Measurements from ENCODE around the gene FAM20C. TPM values are rescaled to one million over a fixed set of nuclear protein-coding genes. Genes with fewer than 3 reads are reported as not detected.

Gene FAM20C
- total RNA-seq, 1 donor from 2014 or later = 58.8 TPM

DNA sequence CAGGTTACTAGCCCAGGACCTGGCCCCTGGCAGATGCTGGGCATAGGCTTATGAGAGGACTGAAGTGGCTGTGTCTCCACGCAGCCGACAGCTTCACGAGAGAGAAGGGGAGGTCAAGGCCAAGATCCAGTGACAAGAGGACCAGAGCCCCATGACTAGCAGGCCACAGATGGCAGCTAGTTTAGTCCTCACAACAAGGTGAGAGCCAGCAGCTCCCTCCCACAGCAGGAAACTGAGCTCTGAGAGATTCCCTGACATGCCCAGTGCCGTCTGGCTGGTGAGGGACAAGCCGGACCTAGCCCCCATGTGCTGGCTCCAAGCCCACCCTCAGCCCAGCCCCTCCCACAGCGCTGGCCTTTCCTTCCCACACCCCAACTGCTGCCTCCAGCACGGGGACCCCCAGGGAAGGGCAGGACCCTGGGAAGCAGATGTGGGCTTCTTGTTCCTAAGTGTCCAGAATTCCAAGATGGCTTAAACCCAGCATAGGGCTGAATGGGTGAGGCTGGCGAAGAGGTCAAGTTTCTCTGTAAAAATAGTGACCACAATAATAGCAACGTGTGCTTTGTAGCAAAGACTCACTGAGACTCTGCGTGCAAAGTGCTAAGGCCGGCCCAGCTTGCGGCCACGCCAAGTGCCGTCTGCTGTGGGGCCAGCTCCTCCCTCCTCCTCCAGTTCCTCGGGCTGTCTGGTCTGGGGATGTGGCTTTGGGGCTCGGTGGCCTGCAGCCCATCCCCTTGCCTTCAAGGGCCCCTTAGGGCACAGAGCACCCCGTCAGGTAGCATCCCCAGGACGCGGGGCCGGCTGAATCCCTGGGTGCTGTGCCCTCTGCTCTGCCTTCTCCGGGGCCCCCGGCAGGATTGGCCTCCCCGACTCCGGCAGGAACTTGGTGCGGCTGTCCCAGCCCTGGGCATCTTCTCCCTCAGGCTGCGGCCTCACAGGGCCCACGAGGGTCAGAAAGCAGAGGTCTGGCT is 7.8 kb upstream of the FAM20C start:
- Histone ChIP-seq H3K36me3 (no peaks in the 10 kb centered on the region), H3K4me1 (no peaks in the 10 kb centered on the region), H3K27ac (no peak overlapping the region), H3K4me3 (no peak overlapping the region), H3K9me3 (no peaks in the 10 kb centered on the region), H3K27me3 (no peaks in the 10 kb centered on the region)
- DNase-seq (no peak), ATAC-seq (no peak)
- intact Hi-C loops (cut with DNase I) = no loop called here
- TF ChIP-seq, protein P1, sequence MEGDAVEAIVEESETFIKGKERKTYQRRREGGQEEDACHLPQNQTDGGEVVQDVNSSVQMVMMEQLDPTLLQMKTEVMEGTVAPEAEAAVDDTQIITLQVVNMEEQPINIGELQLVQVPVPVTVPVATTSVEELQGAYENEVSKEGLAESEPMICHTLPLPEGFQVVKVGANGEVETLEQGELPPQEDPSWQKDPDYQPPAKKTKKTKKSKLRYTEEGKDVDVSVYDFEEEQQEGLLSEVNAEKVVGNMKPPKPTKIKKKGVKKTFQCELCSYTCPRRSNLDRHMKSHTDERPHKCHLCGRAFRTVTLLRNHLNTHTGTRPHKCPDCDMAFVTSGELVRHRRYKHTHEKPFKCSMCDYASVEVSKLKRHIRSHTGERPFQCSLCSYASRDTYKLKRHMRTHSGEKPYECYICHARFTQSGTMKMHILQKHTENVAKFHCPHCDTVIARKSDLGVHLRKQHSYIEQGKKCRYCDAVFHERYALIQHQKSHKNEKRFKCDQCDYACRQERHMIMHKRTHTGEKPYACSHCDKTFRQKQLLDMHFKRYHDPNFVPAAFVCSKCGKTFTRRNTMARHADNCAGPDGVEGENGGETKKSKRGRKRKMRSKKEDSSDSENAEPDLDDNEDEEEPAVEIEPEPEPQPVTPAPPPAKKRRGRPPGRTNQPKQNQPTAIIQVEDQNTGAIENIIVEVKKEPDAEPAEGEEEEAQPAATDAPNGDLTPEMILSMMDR (IDR thresholded peaks at IDR 0.05) = no peak

DNA sequence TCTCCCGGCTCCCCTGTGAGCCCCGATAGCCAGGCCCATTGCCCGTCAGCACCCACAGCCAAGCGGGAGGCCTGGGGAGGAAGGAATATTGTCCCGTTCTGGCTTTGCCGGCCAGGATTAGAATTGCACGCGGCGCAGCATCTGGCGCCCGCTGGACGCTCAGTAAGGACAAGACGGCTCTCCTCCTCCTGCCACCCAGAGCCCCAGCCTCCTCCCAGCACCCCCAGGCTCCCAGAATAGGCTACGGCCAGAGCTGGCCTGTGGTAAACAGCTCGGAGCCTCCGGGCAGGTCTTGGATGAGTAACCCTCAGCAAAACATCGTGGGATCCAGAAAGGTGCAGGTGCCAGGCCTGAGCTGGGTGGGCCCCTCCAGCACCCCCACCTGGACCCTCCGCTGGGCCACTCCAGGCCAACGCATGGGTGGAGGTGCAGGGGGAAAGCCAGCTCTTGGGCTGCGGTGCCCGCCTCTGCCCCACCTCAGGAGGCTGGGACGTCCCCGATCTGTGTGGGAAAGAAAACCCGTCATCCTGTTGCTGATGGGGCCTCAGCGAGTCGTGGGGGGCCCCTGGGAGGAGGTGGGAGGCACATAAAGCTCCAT is 5.8 kb upstream of the FAM20C start:
- Histone ChIP-seq H3K27me3 (no peaks in the 10 kb centered on the region), H3K4me3 (no peak overlapping the region), H3K36me3 (no peaks in the 10 kb centered on the region), H3K27ac (no peak overlapping the region), H3K4me1 (peaks cover 9% of the 10 kb centered on the region), H3K9me3 (no peaks in the 10 kb centered on the region)
- TF ChIP-seq, protein P1 (IDR thresholded peaks at IDR 0.05) = no peak
- intact Hi-C loops (cut with DNase I) = no loop called here
- ATAC-seq (no peak), DNase-seq (no peak)

DNA sequence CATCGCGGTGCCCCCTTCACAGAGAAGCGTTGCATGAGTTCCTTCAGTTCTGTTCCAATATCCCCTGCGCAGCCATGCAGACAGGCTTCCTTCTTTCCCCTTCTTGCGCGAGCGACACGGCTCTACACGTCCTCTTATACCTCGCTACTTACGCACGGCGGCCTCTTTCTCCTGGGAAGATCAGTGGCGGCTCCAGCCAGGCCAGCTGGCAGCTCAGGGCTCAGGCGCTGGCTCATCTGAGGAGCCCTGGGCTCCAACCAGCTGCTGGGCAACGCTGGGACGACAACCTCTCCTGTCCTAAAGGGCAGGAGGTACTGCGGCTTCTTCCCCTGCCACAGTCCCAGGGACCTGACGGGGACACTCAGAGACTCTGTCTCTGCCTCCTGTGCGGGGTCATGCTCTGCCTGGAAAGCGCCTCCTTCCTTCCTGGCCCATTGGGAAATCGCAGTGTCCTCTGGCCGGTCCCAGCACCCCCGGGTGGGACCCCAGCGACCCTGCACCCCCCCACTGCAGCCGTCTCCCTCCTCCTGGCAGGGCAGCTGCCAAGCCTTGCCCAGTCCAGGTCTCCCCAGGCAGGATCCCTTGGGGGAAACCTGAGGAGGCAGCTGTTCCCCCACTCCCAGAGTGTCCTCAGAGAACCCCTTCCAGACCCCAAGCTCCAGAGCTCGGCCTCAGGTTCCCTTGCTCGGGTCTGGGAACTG is 5.0 kb upstream of the FAM20C start:
- no peak for ATAC-seq
- H3K27me3 ChIP-seq = no peaks in the 10 kb centered on the region
- H3K4me1 ChIP-seq = peaks cover 9% of the 10 kb centered on the region
- no peaks in the 10 kb centered on the region for H3K36me3 ChIP-seq
- H3K9me3 ChIP-seq = no peaks in the 10 kb centered on the region
- no peak overlapping the region for H3K27ac ChIP-seq
- DNase-seq = no peak
- TF ChIP-seq, protein P1 (IDR thresholded peaks at IDR 0.05) = no peak
- H3K4me3 ChIP-seq = no peak overlapping the region
- intact Hi-C loops (cut with DNase I) = no loop called here

DNA sequence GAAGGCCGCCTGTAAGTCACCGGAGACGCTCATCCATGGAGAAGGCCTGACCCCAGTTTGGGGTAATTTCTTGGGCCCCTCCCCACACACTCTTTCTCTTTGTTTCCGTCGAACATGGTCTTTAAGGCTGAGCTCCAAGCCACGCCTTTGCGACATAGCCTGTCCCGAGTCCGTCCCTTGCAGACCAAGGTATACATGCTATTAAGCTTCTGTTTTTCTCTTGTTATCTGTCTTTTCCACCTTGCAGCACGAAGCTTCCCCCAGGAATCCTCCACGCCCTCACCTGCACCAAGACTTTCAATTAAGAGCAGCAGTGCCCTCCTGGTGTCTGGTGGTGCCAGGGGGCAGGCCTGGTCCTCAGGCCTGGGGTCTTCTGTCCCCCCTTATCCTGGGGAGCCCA is 4.2 kb upstream of the FAM20C start:
- intact Hi-C loops (cut with DNase I) = no loop called here
- TF ChIP-seq, protein P1 (IDR thresholded peaks at IDR 0.05) = no peak
- Histone ChIP-seq H3K27ac (no peak overlapping the region), H3K9me3 (no peaks in the 10 kb centered on the region), H3K4me1 (peaks cover 9% of the 10 kb centered on the region), H3K4me3 (no peak overlapping the region), H3K27me3 (no peaks in the 10 kb centered on the region), H3K36me3 (no peaks in the 10 kb centered on the region)
- no peak for ATAC-seq
- DNase-seq = no peak

DNA sequence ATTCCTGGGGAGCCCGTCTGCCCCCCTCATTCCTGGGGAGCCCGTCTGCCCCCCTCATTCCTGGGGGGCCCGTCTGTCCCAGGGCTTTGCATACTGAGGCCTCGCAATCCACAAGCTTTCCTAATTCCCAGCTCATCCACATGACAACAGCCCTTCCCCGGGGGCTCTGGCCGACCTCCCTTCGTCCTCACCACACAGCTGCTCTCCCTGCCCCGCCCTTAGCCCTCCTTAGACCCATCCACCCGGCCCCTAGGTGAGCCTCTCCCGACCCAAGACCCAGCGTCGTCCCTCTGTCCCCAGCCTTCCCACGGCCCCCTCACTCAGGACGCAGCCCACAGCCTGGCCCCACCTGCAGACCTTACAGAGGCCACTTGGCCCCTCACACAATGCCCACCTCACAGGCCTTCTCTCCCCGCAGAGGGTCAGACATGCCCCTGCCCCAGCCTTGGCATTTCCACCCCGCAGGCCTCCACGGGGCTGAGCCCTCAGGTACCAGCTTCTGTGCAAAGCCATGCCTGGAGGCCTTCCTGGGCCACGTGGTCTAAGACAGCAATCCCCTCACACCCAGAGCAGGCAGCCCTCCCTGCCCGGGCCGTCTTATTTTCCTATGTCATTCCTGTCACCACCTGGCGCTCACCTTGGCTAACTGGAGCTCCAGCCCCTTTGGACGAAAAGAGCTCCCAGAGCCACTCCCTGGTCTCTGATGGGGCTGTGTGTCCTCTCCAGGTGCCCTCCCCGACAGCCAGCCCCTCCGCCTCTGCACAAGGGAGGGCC is 3.5 kb upstream of the FAM20C start:
- intact Hi-C loops (cut with DNase I) = no loop called here
- Histone ChIP-seq H3K9me3 (no peaks in the 10 kb centered on the region), H3K27ac (no peak overlapping the region), H3K27me3 (no peaks in the 10 kb centered on the region), H3K36me3 (no peaks in the 10 kb centered on the region), H3K4me1 (peaks cover 9% of the 10 kb centered on the region), H3K4me3 (no peak overlapping the region)
- no peak for DNase-seq
- ATAC-seq = no peak
- TF ChIP-seq, protein P1 (IDR thresholded peaks at IDR 0.05) = no peak
